Measurements from ENCODE around the gene BATF3.

- no peak for TF ChIP-seq USF1 (CRISPR knock-in tag; IDR thresholded peaks at IDR 0.05)
- no peak for TF ChIP-seq CTCF (IDR thresholded peaks at IDR 0.05)
These were observed 20.9 kb downstream of the BATF3 start for GRCh38 chr1:212678456-212679410.
